DLD1 (cell line): Measurements from ENCODE around the gene TRIM72.
"Not testable (repeated sequence)": the region's sequence is repeated elsewhere in the genome, so short reads cannot be mapped to it uniquely, and the experiment has no call there.

Source experiments
- in situ Hi-C: cut with HindIII; loops from 2 replicates; pipeline ENCODE4 v1.10.0; 2017; ENCODE audit warnings: low sequenced_read_pairs

Gene TRIM72

GRCh38 chr16:31214708-31215286, 878 bp downstream of the TRIM72 start:
- in situ Hi-C loops, result no loop called here

GRCh38 chr16:31215287-31216162, 1.6 kb downstream of the TRIM72 start:
- in situ Hi-C loops, result no loop called here

DNA sequence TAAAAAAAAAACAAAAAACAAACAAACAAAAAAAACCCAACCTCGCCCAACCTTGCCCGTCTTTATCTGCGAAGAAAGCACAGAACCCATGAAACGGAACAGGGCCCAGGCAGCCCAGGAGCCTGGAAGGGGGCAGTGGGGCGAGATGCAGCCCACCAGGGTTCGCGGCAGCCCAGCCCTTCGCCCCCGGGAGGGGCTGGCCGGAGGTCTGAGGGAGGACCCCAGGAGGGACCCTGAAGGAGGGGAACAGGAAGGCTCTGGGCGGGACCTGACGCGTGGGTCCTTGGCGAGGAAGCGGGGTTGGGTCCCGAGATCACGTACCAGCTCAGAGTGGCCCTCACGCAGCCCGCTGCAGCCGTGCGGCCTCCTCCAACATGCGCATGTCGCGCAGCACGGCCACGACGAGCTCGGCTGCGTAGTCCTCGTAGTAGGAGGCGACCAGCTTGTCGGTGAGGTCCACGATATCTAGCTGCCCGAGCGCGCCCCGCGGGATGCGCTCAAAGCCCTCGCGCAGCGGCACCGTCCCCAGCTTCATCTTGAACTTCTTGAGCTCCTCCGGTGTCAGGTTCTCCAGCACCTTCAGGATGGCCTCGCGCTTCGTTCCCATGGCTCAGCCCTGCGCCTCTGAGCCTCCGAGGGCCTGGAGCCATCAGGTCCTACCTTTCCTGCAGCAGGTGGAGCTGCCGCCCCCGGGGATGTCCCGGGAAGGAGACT, 2.7 kb downstream of the TRIM72 start, which contains the start of gene PYDC1:
PYDC1 (minus strand) TSS at position 714 of the 714 bp plus-strand sequence; CDS start at position 607, 107 bp downstream.
- in situ Hi-C loops, result no loop called here

DNA sequence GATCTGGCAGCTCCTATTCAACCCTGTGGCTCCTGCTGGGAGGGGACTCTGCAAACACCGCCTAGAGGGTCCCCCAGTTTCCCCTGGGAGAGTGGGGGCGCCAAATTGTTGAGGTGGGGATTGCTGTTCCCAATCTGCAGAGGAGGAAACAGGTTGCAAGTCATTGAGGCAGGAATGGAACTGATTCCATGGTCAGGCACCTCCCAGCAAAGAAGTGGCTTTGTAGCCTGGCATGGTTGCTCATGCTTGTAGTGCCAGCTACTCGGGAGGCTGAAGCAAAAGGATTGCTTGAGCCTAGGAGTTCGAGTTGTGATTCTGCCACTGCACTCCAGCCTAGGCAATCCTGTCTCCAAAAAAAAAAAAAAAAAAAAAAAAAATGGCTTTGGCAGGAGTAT, 3.2 kb downstream of the TRIM72 start:
- in situ Hi-C loops, result no loop called here

- in situ Hi-C loops, result no loop called here
These were observed 5.3 kb downstream of the TRIM72 start for GRCh38 chr16:31219154-31219741.

GRCh38 chr16:31221357-31222160, 7.6 kb downstream of the TRIM72 start:
- in situ Hi-C loops, result no loop called here

DNA sequence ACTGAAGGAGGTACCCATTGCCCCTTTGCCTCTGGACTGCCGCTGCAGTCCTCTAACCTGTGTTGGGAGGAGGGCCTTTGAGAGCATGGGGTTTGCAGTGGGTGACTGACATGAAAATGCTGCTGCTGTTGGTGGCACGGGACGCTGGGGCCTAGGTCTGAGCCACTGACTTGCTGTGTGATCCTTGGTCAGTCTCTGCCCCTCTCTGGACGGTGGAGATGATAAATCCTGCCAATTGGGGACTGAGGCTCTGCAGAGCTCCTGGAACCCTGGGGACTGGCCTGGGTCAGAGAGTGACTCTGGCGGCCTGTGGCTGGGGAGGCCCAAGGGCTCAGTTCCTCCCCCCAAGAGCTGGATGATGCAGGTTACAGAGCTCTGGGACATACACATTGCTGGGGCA, 9.1 kb downstream of the TRIM72 start:
- in situ Hi-C loops, result no loop called here

- in situ Hi-C loops, result no loop called here
These were observed 10.4 kb downstream of the TRIM72 start for GRCh38 chr16:31224092-31224955.

GRCh38 chr16:31225193-31225592, 11.3 kb downstream of the TRIM72 start:
- in situ Hi-C loops, result no loop called here

GRCh38 chr16:31228206-31228605, 14.3 kb downstream of the TRIM72 start:
- in situ Hi-C loops, result no loop called here

DNA sequence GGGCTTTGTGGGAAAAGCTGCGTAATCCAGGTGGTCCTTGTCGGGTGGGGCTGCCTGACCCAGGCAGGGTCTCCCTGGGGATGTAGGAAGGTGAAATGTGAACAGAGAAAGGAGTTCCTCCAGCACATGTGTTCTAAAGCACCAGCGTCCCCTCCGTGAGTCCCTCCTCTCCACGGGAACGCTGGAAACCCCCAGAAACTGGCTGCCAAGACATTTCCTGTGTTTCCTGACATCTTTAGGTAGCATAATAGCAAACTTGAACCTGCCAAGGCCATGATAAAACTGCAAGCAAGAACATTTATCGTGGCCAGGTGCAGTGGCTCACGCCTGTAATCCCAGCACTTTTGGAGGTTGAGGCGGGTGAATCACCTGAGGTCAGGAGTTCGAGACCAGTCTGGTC, 15.6 kb downstream of the TRIM72 start:
- in situ Hi-C loops, result no loop called here

- in situ Hi-C loops, result no loop called here
These were observed 24.1 kb downstream of the TRIM72 start for GRCh38 chr16:31238041-31238440.

- in situ Hi-C loops, result no loop called here
These were observed 28.3 kb downstream of the TRIM72 start for GRCh38 chr16:31242206-31242605.

DNA sequence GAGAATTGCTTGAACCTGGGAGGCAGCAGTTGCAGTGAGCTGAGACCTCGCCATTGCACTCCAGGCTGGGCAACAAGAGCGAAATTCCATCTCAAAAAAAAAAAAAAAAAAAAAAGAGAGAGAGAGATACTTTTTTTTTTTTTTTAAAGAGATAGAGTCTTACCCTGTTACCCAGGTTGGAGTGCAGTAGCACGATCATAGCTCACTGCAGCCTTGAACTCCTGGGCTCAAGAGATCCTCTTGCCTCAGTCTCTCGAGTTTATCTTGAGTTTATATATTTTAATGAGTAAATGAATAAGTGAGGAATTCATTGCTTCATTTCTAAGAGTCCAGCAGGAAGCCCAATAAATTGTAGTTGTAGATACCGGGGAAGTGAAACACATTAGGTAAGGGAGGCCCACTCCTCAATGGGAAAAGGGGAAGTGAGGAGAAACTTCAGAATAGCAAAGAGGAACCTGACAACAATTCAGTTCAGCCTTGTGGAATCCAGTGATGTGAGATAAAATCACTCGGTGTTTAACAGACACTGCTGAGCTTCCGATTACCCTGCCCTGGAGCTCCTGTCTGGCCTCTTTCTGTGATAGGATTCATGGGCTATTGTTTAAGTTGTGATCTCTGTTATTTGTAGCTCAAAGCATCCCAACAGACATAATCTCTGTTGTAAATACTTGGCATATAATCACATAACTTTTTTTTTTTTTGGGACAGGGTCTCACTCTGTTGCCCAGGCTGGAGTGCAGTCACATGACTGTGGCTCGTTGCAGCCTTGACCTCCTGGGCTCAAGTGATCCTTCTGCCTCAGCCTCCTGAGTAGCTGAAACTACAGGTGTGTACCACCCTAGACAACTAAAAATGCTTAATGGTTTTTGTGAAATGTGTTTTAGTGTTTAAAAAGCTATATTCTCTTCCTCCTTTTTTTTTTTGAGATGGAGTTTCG, 30.1 kb downstream of the TRIM72 start:
- in situ Hi-C loops, result no loop called here

DNA sequence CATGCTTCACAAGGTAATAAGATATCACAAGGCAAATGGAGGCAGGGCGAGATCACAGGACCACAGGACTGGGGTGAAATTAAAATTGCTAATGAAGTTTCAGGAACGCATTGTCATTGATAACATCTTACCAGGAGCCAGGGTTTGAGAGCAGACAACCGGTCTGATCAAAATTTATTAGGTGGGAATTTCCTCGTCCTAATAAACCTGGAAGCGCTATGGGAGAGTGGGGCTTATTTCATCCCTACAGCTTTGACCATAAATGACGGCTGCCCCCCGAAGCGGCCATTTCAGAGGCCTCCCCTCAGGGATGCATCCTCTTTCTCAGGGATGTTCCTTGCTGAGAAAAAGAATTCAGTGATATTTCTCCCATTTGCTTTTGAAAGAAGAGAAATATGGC, 31.7 kb downstream of the TRIM72 start:
- in situ Hi-C loops, result not testable (repeated sequence)

DNA sequence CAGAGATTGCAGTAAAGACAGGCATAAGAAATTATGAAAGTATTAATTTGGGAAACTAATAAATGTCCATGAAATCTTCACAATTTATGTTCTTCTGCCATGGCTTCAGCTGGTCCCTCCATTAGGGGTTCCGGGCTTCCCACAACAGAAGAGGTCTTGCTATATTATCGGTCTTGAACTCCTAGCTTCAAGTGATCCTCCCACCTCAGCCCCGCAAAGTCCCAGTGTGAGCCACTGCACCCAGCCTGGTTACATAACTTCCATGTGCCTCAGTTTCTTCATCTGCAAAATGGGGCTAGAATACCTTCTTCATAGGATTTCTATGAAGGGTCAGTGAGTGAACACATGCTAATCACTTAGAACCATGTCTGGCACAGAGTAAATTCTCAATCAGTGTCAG, 32.4 kb downstream of the TRIM72 start:
- in situ Hi-C loops, result no loop called here

DNA sequence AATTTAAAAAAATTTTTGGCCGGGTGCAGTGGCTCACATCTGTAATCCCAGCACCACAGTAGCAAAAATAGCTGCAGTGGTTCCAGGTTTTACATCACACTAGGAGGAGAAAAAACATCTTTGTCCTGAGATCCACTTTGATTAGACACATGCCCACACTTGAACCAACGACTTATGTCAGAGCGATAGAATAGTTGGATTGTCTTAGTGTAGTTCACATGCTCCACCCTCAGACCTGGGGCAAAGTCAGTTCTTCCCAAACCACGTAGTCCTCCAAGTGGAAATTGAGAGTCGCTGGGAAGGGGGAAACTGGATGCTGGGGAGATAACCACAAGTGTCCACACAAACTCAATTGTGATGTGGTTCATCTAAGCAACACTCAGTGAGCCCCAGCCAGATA, 34.4 kb downstream of the TRIM72 start:
- in situ Hi-C loops, result no loop called here

GRCh38 chr16:31250782-31251384, 37.0 kb downstream of the TRIM72 start:
- in situ Hi-C loops, result no loop called here
